Daoy (cell line): ENCODE data around the gene SSR1. TPM values are rescaled to one million over a fixed set of nuclear protein-coding genes. Genes with fewer than 3 reads are reported as not detected.

Source experiments
- DNase-seq: peaks from one replicate; pipeline ENCODE4 v3.0.0-alpha.2; 2015; ENCODE audit warnings: low read depth
- total RNA-seq: library from RNA; depleted of rRNA; stranded (reverse); fragments of >200 nt; shearing (Covaris generic); gene quantifications from 2 replicates; pipeline ENCODE4 v1.2.3, GENCODE V29; 2014

SSR1 gene
- total RNA-seq, 1 experiment from 2014 or later: 154 TPM

DNA sequence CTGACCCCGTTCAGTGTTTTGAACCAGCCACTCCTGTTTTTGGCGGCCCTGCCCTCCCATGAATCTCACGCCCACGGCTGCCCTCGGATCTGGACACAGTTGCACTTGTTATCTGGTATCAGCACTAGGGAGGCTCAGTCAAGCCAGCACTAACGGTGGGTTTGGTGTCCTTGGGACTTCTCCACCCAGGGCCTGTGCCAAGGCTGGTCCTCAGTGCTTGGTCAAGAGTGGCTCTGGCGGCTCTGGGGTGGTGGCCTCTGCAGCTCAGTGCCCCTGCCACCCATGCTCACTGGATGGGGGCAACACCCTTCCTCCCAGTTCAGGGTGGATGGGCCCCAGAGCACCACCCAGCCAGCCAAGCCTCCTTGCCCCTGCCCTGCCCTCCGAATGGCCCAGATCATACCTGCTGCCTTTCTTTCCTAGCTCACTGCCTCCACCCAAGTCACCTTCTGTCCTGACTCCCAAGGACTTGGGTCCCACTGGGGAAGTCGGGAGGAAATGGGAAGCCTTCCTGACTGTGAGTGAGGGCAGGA lies 54.7 kb downstream of the SSR1 start:
- DNase-seq: no peak

DNA sequence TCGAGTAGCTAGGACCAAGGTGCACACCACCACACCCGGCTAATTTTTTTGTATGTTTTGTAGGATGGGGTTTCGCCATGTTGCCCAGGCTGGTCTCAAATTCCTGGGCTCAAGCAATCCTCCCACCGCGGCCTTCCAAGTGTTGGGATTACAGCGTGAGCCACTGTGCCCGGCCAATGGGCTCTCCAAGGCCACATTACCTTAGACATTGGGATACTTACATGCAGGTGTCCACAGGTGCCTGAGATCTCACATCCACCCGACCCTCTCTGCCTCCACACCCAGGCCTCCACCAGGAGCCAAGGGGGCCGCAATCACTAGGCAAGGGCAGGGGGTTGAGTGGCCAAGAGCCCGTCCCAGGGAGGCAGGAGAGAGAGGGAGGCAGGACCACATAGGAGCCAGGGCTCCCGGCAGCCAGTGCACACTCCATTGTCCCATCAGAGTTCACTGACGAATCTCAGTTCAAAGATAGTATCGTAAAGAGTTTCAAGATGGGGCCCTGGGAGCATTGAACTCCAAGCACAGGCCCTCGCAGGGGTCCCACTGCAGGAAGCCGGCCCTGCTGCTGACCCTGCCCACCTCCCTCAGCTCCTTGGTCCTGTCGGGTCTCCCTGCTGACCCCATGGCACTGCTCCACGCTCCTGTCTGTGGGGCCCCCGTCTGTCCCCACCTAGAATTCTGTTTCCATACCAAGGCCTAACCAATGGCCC lies 55.3 kb downstream of the SSR1 start:
- DNase-seq: no peak

DNA sequence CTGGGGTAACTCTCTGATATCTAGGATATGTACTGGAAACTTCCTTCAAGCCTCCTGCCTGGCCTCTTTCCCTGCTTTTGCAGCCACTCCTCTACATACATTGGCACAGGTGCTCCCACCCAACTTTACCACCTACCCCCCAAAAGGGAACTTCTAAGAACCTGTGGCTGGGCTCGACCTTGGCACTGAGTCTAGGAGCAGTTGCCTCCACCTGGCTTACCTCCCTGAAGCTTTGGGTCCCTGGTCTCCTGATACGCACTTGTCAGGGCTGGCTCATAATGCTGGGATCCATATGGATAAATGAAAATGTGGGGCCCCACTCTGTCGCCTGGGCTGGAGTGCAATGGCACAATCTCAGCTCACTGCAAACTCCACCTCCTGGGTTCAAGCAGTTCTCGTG lies 56.2 kb downstream of the SSR1 start:
- DNase-seq: no peak

DNA sequence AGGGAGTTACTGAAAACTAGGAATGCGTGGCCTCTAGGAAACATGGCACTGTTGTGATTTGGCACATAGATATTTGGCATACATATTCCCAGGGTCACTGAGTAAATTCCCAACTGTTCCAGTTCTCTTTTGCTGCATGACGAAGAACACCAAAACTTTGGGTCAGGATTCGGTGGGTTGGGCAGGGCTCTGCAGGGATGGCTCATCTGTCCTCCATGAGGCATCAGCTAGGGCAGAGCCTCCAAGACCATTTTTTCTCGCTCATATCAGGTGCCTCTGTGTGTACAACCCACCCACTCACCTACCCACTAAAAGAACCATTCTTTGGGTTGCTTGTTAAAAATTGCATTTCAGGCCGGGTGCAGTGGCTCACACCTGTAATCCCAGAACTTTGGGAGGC lies 57.1 kb downstream of the SSR1 start:
- no peak for DNase-seq

DNA sequence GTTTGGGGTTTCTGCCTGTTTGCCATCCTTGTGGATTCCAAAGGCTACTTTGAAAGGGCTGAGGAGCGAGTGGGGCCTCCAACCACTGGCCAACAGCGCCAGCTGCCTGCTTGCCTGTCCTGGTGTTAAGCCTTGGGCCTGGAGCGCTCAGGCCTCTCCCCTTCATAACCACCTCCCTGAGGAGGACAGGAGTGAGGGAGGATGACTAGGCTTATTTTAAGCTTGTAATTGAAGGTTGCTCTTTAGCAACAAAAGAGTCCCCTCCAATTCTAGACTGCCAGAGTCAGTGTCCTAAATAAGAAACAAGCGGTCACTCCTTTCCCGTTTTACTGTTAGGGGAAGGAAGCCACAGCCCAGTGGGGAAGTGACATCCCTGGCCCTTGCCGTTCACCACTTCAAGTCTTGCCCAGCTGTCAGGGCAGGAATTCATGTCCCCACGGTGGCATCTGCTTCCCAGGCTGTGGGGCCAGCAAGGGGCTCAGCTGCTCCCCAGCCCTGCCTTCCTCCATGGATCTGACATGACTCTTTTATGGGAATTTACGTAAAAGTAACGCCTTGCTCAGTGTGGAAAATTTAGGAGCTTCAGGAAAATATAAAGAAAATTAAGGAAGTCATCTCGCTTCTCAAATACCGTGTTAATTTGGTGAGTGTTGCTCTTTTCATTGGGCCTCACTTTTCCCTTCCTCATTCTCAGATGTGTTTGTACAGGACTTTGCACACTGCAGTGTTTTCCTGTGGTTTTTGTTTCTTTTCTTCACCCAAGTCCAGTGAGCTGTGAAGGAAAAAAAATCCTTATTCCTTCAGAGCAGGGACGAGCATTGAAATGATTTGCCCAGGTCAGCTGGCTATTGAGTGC lies 57.8 kb downstream of the SSR1 start:
- no peak for DNase-seq

DNA sequence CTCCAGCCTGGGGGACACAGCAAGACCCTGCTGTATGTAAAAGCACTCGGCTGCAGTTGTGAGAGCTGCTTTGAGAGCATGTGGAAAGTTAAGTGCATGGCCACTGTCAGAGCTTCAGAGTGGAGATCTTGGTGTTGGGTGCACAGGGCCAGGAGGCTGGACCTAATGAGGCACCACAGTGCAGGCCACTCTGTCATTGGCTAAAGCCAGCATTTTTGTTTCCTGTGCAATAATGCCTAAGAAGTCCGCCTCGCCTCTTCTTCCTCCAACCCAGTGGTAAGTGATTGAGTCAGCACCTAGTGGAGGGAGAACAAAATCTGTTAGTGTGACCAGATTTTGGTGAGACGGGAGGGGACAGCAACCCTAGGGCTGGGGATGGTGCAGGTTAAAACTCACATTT lies 60.6 kb downstream of the SSR1 start:
- DNase-seq: no peak

DNA sequence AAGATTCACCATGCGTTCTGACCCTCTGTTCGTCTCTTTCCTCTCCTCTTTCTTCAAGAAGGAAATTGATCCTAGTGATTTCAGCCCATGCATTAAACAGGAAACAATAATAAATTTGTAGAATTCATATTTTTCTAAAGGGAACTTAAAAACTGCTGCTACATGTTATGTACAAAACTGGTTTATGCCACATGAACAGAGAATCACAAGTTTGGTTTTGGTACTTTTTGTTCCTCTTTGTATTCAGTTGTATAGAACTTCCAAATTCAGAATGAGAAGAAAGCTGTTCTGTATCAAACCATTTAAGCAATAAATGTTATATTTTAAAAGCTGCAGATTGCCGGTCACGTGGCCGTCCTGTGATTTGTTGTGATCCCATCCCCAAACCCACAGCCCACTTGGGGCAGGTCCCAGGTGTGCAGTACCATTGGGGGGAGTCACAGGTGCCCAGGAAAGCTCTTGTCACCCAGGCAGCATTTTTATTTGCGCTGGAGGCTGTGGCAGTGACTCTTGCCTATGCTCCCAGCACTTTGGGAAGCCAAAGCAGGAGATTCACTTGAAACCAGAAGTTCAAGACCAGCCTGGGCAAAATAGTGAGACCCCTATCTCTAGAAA lies 61.2 kb downstream of the SSR1 start:
- no peak for DNase-seq

DNA sequence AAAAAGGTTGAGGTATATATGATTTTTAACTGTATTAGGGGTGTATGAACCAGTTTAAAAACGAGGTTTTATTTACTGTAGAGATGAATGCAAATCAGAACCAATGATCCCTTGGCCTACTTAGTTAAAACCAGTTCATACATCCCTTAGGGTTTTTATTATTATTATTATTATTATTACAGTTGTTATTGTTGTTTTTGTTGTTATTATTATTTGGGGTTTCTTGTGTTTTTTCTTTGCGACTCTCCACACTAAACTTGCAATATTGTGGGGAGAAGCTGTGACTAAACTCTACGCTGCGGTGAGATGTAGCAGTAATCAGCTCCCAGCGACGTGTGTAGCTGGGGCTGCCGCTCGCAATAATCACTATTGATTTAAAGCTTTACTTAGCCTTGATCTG lies 62.2 kb downstream of the SSR1 start:
- no peak for DNase-seq

DNA sequence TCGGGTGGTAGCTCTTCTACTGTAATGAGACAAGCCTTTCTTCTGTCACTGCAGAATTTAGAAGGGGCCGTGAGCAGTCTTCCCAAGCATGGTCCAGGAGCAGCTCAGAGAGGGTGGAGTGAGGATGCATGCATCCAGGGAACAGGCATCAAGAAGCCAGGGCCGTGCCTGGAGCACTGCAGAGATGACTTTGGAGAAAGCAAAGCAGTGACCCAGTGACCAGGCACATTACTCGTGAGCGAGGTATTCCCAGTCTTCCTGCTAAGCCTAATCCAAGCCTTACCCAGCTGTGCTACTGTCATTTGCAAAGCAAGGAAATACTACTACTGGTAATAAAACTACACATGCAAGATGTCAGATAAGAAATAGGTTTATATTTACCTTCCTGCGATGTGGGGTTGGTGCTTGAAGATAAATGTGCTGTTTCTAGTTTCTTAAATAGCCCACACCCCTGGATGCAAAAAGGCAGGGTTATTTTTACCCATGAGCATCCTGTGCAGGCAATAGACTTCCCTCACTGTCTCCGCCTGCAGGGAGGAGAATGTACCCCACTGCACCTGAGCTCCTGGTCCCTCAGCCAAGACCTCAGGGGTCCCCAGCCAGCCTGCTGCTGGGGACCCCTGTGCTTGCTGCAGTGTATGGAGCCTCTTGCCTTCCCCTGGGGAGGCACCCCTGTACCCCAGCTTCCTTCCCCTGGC lies 62.9 kb downstream of the SSR1 start:
- no peak for DNase-seq

DNA sequence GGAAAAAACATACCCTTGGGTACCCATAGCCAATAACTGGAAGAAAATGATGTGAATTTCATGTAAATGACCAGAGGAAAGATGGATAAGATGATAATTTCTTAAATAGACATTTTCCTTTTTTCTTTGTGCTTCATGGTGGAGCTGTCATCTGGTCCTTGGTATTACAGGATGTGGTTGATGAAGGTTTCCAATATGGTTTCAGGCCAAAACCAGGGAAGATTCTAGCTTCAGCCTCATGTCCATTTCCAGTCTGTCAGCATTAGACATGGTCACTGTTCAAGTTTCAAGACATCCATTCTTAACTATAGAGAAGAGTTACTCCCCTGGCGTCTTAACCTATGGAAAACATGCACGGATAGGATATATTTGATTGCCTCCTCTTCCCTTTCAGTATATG lies 63.6 kb downstream of the SSR1 start:
- DNase-seq: no peak

DNA sequence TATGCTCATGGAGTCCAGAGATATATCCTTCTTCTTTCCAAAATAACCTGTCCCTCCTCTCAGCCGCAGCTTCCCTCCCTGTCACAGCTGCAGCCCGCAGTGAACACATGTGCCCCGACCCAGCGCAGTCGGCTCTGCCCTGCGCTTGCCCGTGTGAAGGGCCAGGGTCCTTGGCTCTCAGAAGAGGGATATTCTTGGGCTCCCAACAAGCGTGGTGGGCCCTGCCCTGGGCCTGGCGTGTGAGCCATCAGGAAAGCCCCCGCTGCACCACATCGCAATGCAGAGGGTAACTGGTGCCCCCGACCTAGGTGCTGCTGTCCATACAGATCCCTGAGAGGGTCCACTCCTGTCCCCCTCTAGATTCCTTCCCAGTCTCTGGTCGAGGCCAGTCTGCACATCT lies 65.2 kb downstream of the SSR1 start:
- no peak for DNase-seq

DNA sequence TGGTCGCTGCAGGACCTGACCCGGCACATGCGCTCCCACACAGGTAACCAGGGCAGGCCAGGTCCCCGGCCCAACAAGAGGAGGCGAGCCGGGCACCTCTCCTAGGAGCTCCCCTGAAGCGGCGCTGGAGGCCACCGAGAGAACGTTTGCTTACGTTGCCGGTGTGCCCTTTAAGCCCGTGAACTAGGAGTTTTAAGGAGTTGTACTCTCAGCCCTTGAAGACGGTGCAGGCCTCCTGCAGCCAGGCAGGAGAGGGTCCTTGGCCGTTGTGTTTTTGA lies 65.9 kb downstream of the SSR1 start:
- no peak for DNase-seq

DNA sequence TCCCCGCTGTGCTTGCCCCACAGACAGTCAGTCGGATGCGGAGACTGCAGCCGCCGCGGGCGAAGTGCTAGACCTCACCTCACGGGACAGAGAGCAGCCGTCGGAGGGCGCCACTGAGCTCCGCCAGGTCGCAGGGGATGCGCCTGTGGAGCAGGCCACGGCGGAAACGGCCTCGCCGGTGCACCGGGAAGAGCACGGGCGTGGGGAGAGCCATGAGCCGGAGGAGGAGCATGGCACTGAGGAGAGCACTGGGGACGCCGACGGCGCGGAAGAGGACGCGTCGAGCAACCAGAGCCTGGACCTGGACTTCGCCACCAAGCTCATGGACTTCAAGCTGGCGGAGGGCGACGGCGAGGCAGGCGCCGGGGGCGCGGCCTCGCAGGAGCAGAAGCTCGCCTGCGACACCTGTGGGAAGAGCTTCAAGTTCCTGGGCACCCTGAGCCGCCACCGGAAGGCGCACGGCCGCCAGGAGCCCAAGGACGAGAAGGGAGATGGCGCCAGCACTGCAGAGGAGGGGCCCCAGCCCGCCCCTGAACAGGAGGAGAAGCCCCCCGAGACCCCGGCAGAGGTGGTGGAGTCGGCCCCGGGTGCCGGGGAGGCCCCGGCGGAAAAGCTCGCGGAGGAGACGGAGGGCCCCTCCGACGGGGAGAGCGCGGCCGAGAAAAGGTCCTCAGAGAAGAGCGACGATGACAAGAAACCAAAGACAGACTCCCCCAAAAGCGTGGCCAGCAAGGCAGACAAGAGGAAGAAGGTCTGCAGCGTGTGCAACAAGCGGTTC lies 66.4 kb downstream of the SSR1 start:
- DNase-seq: no peak

DNA sequence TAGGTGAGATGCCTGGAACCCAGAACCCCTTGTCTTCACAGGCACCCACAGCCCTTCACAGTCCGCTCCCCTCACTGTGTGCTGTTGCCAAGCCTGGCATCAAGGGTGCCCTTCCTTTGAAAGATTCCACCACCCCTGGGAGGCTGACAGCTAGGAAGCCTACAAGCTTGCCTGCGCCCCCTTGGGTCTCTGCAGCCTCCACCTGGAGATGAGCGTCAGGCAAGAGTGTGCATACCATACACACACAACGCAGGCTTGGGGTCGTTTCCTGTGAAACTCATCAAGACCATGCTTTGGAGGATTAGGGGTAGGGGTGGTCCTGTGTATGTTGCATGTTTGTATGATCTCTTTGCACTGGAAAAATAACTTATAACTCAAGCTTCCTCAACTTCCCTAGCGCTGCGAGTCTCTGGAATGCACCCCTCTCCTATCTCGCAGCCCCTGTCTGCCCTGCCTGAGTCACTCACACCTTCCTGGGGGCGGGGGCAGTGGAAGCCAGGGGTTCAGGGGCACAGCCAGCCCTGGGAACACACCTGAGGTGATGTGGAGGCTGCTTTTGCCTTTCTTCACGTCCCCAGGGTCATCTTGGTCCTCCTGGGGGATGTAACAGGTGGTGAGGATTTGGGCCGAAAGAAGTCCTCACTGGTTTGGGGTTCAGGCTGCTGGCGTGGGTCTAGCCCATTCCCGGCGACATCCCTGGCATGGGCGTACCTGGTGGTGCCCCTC lies 67.2 kb downstream of the SSR1 start:
- no peak for DNase-seq

DNA sequence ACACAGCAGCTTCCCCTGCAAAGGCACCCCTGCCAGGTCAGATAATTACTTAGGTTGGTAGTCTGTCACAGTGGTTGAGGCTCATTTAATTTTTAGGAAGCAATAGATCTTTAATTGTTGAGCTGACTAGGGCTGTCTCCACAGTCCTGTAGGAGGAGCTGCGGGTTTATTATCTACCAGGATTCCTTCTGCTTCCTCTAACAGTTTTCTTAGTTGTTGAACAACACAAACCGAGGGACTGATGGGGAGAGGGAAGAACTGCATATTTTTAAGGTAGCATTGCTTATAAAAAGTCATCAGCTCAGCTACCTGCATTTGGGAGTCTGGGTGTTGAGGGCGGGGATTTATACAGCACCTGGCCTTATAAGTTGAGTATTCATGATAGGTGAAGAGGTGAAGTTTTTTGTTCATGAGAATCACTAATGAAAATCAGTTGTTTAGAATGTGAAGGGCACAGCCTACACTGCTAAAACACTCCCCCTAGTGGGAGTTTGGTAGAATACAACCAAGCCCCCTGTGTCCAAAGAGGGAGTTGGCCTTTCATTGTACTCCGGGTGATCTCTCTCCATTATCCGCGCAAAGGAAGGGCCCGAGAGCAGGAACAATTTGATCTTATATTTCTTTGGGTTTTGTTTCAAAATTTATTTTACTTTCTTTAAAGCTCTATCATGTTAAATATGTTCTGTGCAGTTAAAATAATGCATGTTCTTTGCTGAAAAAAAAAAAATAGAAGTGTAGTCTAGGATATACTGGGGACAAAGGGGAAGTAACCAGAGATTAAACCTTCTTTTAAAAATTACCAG lies 69.6 kb downstream of the SSR1 start:
- peak; percentile 51 for DNase-seq

DNA sequence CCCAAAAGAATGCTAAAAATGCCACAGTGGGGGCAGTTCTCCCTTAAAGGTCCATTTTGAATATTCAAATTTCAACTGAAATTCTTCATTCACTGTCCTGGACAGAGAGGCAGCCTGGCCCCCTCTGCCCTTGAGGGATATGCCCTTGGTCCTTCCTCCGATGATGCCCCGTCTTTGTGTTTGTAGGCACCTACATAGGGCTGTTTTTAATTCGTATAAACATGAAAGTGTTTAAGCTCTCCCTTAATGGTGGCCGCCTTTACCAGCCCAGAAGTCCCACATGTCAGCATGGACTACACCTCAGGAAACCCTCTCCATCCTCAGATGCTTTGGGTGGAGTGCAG lies 70.2 kb downstream of the SSR1 start:
- DNase-seq: no peak

DNA sequence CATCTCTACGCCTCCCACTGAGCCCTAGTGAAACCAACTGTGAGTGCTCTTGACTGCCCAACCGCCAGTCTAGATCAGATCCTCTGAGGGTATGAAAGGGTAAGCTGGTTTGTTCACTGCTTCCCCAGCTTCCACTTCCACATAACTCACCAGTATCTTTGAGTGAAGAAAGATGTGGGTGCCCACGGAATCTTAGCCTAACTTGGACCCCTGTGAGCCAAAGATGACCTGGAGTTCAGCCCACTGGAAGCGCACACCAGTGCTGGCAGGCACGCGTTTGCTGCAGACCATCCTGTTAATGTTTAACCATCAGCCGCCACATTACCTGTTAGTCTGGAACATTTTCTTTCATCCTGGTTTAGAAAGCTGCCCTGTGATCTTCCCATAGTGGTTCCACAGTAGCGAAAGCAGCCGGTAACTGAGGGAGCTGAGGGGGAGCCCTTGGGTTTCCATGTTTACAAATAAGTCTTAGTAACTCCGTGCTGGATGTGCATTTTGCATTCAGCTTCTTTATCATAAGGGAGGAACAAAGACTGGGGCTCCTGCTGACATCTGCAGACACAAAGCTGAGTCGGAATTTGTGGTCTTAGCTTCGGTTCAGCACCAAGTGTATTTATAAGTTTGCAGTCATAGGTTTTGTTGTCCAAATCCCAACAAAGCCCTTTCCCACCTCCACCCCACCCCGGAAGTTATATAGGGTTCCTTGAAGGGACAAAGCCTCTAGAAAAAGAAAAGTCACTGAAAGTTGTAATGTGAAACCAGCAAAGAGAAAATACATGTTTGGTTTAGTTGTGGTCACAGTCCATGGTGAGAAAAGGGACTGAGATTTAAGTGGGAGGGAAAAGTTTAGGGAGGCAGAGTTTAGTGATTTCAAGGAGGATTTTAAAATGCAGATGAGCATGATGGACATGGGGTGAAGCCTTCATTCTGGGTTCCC lies 71.0 kb downstream of the SSR1 start:
- no peak for DNase-seq

DNA sequence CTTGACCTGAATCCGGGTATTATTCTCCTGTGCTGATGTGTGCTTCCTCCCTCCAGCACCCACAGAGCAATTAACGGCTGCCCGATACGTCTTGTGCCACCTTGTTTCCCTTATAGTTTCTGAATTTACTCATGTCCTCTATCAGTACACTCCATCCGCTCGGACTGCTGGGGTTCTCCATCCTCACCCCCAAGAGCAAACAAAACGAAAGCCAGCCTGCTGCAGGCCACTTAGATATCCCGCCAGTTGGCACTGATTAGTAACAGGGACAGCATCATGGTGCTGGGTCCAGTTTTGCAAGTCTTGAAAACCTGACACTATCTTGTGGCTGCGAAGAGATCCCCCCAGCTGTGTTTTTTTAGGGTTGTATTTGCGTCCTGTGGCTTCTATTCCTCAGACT lies 71.8 kb downstream of the SSR1 start:
- DNase-seq: no peak

DNA sequence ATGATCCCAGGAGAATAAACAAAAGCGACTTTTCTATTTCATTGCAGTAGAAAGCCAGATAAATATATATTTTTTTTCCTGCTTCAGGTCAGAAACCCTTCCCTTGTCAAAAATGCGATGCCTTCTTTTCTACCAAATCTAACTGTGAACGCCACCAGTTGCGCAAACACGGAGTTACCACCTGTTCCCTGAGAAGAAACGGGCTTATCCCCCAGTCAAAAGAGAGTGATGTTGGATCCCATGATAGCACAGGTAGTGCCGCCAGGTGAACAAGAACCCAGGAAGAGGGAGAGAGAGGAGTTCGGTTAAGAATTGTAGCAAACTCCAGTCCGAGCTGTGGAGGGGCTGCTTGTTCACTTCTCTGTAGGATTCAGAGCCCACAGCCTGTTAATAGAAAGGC lies 72.6 kb downstream of the SSR1 start:
- no peak for DNase-seq
